C4-2B (cell line): Measurements from ENCODE around the gene HOXB4.

Experiments
- H3K27ac ChIP-seq: fragments of 450-650 bp; 2 replicates; pipeline ENCODE4 v1.5.1; 2017
- ZFX ChIP-seq: fragments of 450-650 bp; IDR thresholded peaks from 2 replicates; pipeline ENCODE4 v1.6.1; 2017
- TF ChIP-seq, protein P1 (sequence below): fragments of 450-650 bp; conservative IDR thresholded peaks from 2 replicates; pipeline ENCODE4 v1.5.1; 2017; ENCODE audit warnings: mild to moderate bottlenecking

The HOXB4 gene

DNA sequence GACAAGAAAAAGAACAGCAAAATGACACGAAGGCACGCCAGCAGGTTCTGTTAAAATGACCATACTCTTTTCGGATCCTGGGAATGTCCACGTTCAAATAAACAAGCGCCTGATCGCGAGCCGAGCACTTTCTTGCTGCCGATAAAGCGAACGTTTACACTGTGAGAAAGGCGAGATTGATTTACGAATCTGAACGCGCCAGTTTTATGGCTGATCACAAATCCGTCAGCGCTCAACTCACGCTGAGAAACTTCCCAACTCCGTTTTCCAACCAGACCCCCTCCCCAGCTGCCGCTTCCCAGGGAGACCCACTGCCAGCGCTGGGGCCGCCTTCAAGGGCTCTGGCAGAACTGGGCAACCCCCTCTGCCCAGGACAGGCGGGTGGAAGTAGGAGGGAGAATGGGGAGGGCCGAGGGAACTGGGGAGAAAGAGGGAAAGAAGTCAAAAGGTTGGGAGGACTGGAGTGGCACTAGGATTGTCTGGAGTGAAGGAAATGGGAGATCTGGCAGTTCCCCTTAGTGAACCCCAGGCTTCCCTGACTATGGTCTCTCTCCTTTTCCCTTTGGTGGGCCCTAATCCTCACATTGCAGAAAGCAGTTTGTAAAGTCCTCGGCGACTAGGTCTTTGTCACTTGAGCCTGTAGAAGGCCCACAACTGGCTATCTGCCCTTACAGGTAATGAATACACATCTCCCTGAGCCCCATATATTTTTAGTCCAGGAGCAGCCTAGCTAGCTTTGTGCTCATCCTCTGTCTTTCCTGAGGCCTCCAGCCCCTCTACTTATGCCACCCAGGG, 6.9 kb downstream of the HOXB4 start:
- H3K27ac ChIP-seq: no peak overlapping the region
- no peak for TF ChIP-seq ZFX
- TF ChIP-seq, protein P1, sequence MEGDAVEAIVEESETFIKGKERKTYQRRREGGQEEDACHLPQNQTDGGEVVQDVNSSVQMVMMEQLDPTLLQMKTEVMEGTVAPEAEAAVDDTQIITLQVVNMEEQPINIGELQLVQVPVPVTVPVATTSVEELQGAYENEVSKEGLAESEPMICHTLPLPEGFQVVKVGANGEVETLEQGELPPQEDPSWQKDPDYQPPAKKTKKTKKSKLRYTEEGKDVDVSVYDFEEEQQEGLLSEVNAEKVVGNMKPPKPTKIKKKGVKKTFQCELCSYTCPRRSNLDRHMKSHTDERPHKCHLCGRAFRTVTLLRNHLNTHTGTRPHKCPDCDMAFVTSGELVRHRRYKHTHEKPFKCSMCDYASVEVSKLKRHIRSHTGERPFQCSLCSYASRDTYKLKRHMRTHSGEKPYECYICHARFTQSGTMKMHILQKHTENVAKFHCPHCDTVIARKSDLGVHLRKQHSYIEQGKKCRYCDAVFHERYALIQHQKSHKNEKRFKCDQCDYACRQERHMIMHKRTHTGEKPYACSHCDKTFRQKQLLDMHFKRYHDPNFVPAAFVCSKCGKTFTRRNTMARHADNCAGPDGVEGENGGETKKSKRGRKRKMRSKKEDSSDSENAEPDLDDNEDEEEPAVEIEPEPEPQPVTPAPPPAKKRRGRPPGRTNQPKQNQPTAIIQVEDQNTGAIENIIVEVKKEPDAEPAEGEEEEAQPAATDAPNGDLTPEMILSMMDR: no peak

DNA sequence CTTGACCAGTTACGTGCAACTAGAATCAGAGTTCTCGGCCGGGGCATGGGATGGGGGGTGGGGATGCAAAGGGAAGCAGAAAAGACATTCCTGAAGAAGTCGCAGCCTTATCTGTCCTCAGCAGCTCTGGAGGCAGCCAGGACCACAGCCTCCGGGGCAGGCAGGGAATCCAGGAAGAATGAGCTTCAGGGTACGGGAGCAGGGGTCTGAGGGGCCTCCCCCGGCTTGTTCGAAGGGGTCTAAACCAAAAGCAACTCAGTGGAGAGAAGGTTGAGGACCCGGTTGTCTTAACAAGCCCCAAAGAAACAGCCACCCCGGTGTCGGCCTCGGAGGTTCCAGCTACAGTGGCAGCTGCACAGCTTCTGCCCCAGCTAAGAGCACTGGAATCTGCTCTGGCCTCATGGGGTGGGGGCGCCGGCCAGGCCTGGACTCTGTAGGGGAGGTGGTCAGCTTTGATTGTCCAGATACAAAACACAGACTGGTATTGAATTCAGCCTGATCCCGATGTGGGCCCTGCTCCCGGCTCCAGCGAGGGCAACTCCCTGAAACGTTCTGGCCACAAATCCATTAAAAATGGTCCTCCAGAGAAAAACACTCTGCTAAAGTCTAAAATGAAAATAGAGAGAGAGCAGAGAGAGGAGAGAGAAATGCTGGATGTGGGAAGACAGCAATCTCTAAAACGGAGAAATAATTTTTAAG, 7.7 kb downstream of the HOXB4 start:
- H3K27ac ChIP-seq: no peak overlapping the region
- TF ChIP-seq, protein P1: no peak
- no peak for TF ChIP-seq ZFX

DNA sequence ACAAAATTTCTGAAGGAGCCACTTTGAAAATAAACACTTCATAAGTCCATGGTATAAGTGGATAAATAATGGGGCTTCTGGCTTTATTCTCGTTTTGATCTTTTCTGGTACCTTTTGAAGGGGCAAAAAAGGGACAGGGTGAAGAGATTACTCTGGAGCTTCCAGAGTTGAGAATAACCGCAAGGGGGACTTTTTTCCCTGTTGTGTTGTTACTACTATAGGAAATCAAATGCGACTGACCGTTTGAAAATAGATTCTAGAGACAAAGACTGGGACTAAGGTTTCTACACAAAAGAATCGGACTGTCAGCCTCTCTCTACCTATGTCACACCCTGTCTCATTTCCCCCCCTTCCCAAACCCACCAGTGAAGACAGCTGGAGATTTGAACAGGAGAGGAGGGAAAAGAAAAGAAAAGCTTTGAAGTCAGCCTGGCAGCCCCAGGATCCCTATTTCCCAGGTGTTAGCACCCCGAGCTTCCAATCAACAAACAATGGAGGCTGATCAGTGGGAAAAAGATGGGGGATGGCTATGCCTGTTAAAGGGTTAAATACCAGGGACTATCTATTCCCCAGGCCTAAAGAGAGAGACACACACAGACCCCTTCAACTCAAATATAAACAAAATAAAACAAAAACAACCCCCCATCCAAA, 8.4 kb downstream of the HOXB4 start:
- no peak overlapping the region for H3K27ac ChIP-seq

DNA sequence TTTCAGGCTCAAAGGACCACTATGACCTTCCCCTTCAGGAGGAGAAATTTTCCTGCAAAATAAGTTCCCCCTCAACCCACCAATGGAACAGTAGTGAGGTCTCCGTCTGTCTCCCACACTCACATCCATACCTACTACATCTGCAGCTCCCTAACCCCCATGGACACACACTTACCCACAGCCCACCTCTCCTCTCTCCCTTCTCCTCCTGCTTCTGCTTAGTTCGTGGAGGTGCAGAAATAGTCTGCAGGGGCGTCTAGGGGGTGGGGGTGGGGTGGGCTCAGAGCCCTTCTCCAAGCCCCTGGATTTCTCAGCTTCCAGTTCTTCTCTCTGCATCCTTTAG, 8.9 kb downstream of the HOXB4 start:
- TF ChIP-seq, protein P1: no peak
- no peak for TF ChIP-seq ZFX
- no peak overlapping the region for H3K27ac ChIP-seq

More for the DNA sequence above, 8.4 kb downstream of the HOXB4 start:
- no peak for TF ChIP-seq ZFX
- TF ChIP-seq, protein P1: no peak

DNA sequence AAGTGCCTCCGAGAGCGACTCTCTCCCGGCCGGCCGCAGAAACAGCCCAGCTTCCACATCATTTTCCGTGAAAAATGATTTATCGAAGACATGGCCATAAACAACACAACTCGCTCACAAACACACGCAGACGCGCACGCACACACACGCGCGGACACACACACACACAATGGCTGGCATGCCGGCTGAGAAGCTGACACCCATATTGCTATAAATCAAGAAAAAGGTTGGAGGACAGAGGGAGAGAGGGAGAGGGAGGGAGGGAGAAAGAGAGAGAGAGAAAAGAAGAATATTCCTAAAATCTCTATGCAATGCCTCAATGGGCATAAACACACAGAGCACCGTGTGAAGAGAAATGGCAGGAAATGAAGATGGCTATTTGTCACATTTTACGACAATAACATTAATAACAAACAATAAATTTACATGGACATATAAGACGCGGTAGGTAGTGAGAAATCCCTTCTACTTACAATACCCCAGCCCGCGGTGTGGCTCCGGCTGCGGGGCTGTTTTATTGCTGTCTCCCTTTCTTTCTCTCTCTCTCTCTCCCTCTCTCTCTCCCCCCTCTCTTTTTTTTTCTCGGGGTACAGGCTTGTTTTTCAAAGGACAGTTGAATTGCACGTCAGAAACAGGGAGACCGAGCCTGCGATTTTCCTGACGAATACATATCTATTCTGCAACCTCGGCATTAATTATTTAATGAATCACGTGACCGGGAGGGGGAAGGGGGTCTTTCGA, 9.5 kb downstream of the HOXB4 start:
- no peak overlapping the region for H3K27ac ChIP-seq
- TF ChIP-seq, protein P1: no peak
- TF ChIP-seq ZFX: no peak

DNA sequence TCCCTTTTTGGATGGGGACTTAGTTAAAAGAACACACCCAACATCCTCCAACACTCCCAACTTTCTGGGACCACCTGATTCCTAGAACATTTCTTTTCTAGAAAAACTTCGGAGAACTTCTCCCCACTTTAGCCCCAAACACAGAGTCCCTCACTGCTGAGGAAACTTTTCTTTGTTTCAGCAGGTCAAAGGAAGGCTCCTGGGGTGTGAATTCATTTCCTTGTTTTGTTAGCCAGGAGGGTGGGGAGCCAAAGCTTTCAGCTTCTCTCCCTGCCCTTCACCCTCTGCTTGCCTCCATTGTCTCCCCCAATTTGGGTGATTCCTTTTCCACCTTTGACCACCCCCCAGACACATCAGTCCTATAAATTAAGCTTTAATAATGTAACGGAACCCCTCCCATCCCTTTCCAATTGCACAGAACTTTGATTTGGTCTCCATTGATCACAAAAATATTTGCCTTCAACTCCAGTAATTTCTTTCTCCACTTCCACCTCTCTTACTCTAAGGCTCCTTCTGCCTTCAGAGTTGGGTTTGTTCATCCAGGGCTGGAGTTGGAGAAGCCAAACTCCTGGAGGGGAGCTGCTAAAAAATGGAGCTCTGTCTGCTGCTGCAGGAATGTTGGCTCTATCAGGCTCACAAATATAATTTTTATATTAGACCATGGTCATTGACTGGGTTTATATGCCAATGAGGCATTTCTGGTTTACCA, 10.3 kb downstream of the HOXB4 start:
- TF ChIP-seq, protein P1: no peak
- no peak for TF ChIP-seq ZFX
- H3K27ac ChIP-seq: no peak overlapping the region
